ENCODE data around the gene CHMP5.

The CHMP5 gene

DNA sequence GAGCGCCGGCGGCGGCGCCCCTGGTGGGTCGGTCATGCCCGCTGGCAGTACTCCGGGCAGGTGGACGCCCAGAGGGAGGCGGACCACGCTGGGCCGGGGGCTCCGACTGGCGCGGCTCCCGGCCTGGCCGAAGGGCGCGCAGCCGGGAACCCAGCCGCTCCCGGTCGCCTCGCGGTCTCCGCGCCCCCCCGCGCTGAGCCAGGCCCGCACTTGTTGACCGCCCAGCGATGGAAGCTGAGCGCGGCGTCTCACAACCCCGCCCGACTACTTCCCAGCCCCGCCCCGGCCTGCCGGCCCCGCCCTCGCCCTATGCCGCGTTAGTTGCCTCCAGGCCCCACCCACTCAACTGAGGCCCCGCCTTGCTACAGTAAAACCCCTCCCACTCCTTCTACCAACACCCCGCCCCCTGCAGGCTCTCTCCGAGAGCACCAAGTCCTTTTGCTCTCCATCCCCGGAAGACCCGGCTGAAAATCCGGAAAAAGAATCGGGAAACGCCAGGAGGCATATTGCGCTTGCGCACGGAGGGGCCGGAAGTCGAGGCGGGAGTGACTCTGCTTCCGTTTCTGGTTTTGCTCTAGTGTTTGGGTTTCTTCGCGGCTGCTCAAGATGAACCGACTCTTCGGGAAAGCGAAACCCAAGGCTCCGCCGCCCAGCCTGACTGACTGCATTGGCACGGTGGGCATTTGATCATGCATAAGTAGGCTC, at the start of gene CHMP5, which contains the start of gene BAG1:
CHMP5 (plus strand) TSS at position 577 of the 705 bp plus-strand sequence; CDS start at position 607, 30 bp downstream.
BAG1 (minus strand) TSS at position 236 of the 705 bp plus-strand sequence.
- in situ Hi-C loops (cut with MboI; ENCODE audit: low sequenced_read_pairs), result no loop called here

GRCh38 chr9:33220681-33221567, 43.9 kb upstream of the CHMP5 start:
- in situ Hi-C loops (cut with MboI; ENCODE audit: low sequenced_read_pairs), result no loop called here

DNA sequence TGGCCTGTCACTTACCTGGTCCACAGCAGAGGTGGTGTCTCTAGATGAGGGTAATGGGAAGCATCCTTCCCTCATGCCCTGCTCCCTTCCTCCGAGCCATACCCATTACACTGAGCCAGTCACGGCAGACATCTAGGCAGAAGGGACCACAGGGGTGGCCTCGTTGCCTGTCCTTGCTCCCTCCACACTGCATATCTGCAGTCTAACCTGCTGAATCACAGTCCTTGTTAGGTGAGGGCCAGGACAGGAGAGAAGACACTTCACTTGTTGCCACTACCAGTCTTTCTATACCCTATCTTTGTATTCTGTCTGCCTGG, 43.3 kb upstream of the CHMP5 start:
- in situ Hi-C loops (cut with MboI; ENCODE audit: low sequenced_read_pairs), result no loop called here

DNA sequence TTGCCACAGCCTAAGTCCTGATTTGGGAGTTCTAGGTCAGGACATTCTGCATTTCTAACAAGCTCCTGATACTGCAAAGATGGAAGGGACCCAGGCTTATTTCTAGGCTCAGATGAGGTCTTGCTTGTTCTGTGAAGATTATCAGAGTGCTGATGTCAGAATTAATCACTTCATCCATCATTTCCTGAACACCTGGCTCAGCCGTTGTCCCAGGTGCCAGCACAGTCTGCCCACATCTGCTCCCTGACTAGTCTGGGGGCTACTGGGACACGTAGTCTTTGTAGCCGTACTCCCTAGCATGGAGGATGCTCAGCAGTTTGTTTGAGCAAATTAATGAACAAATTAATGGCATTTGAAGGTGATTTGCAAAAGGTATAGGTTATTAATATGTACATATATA, 42.8 kb upstream of the CHMP5 start:
- in situ Hi-C loops (cut with MboI; ENCODE audit: low sequenced_read_pairs), result no loop called here

DNA sequence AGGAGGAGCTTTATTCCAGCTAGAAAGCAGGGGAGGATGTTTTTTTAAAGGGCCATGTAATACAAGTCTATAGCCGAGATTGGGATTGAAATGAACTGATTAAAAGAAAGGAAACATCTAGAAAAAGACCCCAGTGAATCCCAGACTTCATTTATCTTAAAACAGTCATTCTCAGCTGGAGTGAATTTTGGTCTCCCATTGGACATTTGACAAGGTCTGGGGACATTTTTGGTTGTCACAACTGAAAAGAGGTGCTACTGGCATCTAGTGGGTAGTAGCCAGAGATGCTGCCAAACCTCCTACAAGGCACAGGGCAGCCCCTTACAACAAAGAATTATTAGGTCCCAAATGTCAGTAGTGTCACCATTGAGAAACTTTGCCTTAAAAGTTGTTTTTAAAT, 41.2 kb upstream of the CHMP5 start:
- in situ Hi-C loops (cut with MboI; ENCODE audit: low sequenced_read_pairs), result no loop called here

GRCh38 chr9:33225319-33226147, 39.3 kb upstream of the CHMP5 start:
- in situ Hi-C loops (cut with MboI; ENCODE audit: low sequenced_read_pairs), result no loop called here

DNA sequence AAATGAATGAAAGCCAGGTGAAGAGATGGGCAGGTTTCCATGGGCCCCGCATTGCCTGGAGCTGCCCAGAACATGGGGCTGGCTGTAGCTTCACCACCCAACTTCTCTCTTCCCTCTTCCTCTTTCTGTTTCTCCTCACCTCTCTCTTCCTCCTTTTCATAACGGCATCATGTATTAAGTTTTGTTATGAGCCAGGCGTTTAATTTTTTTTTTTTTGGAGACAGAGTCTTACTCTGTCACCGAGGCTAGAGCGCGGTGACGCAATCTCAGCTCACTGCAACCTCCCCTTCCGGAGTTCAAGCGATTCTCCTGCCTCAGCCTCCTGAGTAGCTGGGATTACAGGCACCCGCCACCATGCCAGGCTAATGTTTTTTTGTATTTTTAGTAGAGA, 37.8 kb upstream of the CHMP5 start:
- in situ Hi-C loops (cut with MboI; ENCODE audit: low sequenced_read_pairs), result no loop called here

DNA sequence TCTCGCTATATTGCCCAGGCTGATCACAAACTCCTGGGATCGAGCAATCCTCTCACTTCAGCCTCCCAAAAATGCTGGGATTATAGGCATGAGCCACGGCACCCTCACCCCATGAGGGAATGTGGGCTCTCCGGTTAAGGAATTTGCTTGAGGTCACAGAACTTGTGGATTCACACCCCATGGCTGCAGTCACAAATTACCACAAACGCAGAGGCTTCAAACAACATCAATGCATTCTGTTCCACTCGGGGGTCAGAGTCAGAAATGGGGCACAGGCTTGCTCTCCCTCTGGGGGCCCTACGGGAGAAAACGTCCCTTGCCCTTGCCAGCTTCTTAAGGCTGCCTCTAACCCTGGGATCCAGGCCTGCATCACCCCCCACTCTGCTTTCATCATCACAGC, 37.1 kb upstream of the CHMP5 start:
- in situ Hi-C loops (cut with MboI; ENCODE audit: low sequenced_read_pairs), result no loop called here

DNA sequence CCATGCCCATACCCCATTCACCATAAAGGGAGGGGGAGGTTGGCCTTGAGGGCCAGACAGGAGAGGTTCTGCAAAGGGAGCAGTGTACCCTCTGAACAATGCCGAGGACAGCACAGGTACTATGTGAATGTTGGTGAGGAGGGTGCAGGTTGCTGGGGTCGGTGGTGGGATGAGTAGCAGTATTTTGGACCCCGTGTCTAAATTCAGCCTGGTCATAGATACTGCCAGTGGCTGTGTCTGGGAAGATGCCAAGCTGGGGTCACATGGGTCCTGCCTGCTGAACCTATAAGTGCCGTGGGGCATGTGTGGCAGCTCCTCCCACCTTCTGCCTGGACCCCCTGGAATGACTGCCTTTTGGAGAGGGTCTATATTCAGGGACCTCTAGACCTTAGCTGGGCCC, 36.2 kb upstream of the CHMP5 start:
- in situ Hi-C loops (cut with MboI; ENCODE audit: low sequenced_read_pairs), result no loop called here

GRCh38 chr9:33229359-33230114, 35.3 kb upstream of the CHMP5 start:
- in situ Hi-C loops (cut with MboI; ENCODE audit: low sequenced_read_pairs), result no loop called here

DNA sequence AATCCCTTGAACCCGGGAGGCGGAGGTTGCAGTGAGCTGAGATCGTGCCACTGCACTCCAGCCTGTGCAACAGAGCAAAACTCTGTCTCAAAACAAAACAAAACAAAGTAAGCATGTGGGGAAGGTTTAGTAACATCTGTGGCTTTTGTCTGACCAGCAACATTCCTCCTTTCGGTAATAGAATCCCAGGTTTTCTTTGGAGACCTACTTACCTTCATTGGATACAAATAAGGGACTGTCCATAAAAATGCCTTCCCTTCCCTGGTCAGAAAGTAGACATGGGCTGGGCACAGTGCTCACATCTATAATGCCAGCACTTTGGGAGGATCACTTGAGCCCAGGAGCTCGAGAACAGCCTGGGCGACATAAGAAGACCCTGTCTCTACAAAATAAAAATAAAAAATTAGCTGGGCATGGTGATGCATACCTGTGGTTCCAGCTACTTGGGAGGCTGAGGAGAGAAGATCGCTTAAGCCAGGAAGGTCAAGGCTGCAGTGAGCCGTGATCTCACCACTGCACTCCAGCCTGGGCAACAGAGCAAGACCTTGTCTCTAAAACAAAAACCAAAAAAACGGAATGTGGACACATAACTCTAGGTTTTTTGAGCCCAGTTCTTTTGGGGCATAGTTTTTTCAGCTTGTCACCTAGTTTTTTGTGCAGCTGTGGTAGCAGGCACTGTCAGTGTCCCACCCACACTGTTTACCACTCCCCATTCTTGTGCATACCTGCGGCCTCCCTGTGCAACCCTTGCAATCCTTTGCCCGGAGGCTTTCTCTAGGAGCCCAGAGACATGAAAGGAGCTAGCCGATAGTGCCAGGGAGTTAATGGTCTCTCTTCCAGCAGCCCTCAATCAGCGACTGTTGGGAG, 33.9 kb upstream of the CHMP5 start:
- in situ Hi-C loops (cut with MboI; ENCODE audit: low sequenced_read_pairs), result no loop called here

DNA sequence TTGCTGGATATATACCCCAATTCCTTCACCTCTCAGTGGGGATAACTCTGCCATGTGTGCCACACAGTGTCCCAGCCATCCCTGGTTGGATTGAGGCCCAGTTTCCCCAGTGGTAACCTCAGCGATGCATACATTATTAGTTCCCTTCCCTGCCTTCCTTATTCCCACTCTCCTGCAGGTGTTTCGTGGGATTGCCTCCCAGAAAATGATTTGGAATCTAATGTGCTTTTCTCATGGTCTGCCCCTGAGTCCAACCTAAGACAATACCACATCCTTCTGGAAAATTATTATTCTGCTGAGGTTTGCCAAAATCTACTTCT, 33.3 kb upstream of the CHMP5 start:
- in situ Hi-C loops (cut with MboI; ENCODE audit: low sequenced_read_pairs), result no loop called here

- in situ Hi-C loops (cut with MboI; ENCODE audit: low sequenced_read_pairs), result no loop called here
Measured at GRCh38 chr9:33232815-33233214, 32.0 kb upstream of the CHMP5 start.

DNA sequence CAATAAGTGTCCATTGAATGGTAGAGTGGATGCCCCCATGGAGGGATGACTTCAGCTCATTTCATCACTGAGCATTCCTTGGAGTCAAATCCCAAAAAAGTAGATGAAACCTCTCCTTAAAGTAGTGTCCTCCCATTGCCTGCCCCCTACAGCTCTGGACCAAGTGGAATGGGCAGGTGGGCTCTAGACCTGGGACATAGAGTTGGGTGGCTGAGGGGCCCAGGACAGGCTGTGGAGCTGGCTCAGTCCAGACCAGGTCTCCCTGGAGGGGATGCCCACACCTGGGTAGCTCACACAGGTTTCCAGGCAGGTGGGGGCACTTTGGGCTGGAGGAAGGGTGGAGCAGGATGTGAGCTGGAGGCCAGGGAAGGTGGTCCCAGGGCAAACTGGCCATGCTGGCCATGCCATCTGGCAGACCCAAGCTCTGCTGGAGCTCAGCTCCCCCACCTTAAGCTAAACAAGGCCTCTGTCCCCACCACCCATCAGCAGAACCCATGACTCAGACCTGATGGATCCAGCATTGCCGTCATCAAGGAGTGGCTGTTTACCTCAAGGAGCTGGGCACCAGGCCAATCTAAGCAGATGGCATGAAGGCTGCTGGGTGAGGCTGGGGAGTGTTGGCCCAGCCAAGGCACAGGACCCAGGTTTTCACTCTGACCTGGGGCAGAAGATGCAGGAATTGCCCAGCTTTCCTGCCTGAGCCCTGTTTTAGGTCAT, 31.1 kb upstream of the CHMP5 start:
- in situ Hi-C loops (cut with MboI; ENCODE audit: low sequenced_read_pairs), result no loop called here

GRCh38 chr9:33234511-33235467, 30.1 kb upstream of the CHMP5 start:
- in situ Hi-C loops (cut with MboI; ENCODE audit: low sequenced_read_pairs), result no loop called here

- in situ Hi-C loops (cut with MboI; ENCODE audit: low sequenced_read_pairs), result no loop called here
Measured at GRCh38 chr9:33236571-33236970, 28.3 kb upstream of the CHMP5 start.

DNA sequence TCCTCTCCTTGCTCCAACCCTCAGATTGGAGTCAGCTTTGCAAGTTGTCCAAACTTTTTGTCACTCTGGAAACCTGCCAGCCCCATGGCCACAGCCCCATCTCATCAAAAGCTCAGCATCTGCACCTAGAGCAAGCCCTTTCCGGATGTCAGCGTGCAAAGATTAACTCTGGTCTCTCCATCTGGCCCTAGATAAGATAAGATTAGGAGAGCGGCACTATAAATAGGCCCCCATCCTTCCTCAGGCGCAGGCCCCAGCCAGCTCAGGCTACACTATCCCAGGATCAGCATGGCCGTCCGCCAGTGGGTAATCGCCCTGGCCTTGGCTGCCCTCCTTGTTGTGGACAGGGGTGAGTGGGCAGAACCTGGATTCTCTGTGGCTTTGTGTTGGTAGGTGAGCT, 24.9 kb upstream of the CHMP5 start, which contains the start of gene SPINK4:
SPINK4 (plus strand) TSS at position 247 of the 400 bp plus-strand sequence; CDS start at position 289, 42 bp downstream.
- in situ Hi-C loops (cut with MboI; ENCODE audit: low sequenced_read_pairs), result no loop called here

- in situ Hi-C loops (cut with MboI; ENCODE audit: low sequenced_read_pairs), result no loop called here
Measured at GRCh38 chr9:33241298-33241697, 23.6 kb upstream of the CHMP5 start.

All from HL-60/S4 treated with phorbol 12-myristate 13-acetate at 8.2 ng/mL for 4 days and 3 days (cell line).